MM.1S (cell line): ENCODE measurements around the gene HPCA.

Experiments used
- EZH2 ChIP-seq: fragments of 300-600 bp; sonication (generic); optimal IDR thresholded peaks from 2 replicates; pipeline ENCODE3; 2017; ENCODE audit warnings: low read depth, mild to moderate bottlenecking, antibody characterized with exemption, low read length, mixed read lengths
- EZH2phosphoT487 ChIP-seq: fragments of 300-600 bp; sonication (generic); IDR thresholded peaks from 2 replicates; pipeline ENCODE4 v1.6.1; 2018; ENCODE audit warnings: antibody characterized with exemption, low read length
- TF ChIP-seq, protein P1 (sequence below): fragments of 300-600 bp; sonication (generic); IDR thresholded peaks from 2 replicates; pipeline ENCODE4 v1.5.1; 2016; ENCODE audit warnings: antibody characterized with exemption, low read length, mixed read lengths

GRCh38 chr1:32895325-32896215 lies 9.3 kb downstream of the HPCA start:
- TF ChIP-seq, protein P1, sequence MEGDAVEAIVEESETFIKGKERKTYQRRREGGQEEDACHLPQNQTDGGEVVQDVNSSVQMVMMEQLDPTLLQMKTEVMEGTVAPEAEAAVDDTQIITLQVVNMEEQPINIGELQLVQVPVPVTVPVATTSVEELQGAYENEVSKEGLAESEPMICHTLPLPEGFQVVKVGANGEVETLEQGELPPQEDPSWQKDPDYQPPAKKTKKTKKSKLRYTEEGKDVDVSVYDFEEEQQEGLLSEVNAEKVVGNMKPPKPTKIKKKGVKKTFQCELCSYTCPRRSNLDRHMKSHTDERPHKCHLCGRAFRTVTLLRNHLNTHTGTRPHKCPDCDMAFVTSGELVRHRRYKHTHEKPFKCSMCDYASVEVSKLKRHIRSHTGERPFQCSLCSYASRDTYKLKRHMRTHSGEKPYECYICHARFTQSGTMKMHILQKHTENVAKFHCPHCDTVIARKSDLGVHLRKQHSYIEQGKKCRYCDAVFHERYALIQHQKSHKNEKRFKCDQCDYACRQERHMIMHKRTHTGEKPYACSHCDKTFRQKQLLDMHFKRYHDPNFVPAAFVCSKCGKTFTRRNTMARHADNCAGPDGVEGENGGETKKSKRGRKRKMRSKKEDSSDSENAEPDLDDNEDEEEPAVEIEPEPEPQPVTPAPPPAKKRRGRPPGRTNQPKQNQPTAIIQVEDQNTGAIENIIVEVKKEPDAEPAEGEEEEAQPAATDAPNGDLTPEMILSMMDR: no peak
- no peak for TF ChIP-seq EZH2
- no peak for TF ChIP-seq EZH2phosphoT487
